ENCODE measurements around the gene FAM162A.

DNA sequence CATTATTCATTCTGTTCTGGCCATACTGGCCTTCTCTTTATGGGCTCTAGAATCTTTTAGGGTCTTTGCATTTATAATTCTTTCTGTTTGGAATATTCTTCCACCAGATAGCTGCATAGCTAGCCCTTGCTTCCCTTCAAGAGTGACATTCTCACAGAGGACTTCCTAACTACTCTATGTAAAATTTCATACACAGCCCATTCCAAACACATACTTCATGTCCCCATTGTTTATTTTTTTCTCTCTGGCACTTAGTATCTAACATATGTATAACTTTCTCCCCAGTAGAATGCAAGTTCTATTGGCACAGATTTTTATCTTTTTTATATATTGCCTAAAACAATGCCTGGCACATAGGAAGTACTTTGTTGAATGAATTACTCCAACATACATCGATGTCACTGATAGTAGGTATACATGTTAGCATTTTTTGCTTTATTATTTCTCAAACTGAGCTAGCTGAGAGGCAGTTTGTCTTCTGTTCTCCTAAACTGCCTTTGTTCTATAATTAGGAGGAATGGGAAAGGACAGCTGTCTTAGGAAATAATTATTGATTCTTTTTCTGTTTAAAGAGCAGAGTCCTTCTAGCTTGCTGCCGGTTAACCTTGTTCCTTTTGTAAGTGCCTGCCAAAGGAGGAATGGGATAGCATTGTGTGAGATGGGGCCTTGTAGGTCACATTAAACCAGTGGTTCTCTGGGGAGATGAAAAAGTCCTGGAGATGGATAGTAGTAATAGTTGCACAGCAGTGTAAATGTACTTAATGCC is 7.9 kb downstream of the FAM162A start:
- TF ChIP-seq BHLHE40 (IDR thresholded peaks at IDR 0.05; ENCODE audit: borderline replicate concordance) (no peak), ELF4 (IDR thresholded peaks at IDR 0.05) (no peak), FOXM1 (IDR thresholded peaks at IDR 0.05; ENCODE audit: borderline replicate concordance) (no peak), TARDBP (IDR thresholded peaks at IDR 0.05) (no peak), ARNT (IDR thresholded peaks at IDR 0.05) (no peak), CTBP1 (IDR thresholded peaks at IDR 0.05; ENCODE audit: borderline replicate concordance) (no peak), ZNF384 (IDR thresholded peaks at IDR 0.05) (no peak), HDGF (IDR thresholded peaks at IDR 0.05; ENCODE audit: borderline replicate concordance) (no peak)

Measured in HEK293T (cell line).